ENCODE measurements around the gene CASZ1.

Gene CASZ1

GRCh38 chr1:10596780-10597179, 199.7 kb downstream of the CASZ1 start:
- DNase-seq, result no peak

DNA sequence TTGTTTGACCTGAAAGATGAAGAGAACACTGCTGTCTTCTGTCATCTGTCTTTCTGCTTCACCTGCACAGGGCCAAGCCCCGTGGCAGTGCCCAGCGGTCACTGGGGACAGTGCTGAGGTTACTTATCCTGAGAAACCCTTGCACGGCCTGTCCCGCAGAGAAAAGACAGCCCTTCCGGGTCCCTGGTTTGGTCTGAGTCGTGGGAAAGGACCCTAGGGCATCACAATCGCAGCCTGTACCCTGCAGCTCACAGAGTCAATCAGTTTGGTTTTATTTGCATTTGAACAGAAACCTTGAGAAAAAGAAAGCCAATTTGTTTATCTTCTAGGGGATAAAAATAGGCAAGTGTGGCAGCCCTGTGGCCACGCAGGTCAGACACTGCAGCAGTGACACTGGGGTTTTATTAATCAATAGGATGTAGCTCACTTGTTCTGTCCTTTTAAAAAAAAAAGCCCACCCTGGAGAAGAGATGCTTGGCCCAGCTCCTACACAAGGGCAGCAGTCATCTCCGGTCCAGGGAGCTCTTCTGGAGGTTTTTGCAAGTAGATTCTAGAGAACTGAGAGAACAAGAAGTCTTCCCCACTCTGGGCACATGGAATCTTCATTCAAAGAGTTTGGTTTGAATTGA, 201.7 kb downstream of the CASZ1 start:
- no peak for DNase-seq

- no peak for DNase-seq
Measured at GRCh38 chr1:10593750-10594149, 202.7 kb downstream of the CASZ1 start.

DNA sequence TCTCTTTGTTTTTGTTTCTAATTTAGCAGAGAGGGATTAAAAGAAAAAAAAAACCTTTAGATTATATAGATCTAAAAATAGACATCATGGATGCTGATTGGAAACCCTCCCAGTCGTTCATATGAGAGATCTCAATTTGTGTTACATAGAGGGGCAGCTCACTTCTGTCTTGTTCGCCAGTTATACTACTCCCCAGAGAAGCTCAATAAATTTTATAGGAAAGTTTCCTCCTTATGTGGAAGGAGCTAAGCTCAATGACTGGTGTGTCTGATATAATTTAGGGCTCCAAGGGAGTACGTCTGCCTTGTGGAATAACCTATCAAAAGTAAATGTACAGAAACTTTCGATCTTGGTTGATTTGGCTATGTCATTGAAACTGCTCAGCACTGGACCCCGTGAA, 204.1 kb downstream of the CASZ1 start:
- DNase-seq, result no peak

DNA sequence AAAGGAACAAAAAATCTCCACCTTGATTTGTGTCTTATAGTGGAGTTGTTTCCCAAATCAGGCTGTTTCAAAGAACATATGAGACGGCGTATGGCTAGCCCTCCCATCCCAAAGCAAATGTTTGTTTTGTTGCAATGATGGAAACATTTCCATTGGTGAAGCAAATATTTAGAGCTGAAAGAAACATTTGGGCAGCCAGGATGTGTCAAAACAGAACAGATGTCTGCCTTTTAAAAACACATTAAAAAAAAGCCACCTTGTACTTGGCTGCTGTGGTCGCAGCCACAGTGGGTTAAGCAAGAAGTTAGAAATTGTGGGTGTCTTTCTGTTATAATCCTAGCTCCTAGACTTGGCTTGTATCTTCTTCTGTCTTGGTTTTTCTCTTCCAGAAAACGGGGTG, 205.4 kb downstream of the CASZ1 start:
- no peak for DNase-seq

- no peak for DNase-seq
Measured at GRCh38 chr1:10589074-10589473, 207.4 kb downstream of the CASZ1 start.

- no peak for DNase-seq
Measured at GRCh38 chr1:10588640-10589039, 207.8 kb downstream of the CASZ1 start.

All from NK-92 treated with Interleukin-12 subunit alpha and Interleukin-12 subunit beta, amount 100 ng/mL, for 24 hours (cell line).